ENCODE data around the gene CEP112.

Gene CEP112

DNA sequence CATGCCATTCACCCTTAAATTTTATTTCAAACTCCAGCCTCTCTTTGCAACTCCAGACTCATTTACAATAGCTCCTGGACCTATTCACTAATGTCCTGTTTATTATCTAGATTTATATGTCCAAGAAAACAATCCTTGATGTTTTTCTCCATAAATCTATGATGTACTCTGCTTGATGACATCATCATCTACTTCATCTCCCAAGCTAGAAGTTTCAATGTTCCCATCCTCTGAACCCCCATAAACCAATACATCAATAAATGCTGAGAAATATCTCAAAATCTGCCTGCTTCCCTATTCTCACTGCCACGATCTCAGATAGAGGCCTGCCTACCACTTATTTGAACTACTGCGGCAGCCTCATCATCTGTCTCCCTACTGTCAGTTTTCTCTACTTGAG is 4.2 kb downstream of the CEP112 start:
- DNase-seq (ENCODE audit: low read depth) = no peak
- TF ChIP-seq, protein P1, sequence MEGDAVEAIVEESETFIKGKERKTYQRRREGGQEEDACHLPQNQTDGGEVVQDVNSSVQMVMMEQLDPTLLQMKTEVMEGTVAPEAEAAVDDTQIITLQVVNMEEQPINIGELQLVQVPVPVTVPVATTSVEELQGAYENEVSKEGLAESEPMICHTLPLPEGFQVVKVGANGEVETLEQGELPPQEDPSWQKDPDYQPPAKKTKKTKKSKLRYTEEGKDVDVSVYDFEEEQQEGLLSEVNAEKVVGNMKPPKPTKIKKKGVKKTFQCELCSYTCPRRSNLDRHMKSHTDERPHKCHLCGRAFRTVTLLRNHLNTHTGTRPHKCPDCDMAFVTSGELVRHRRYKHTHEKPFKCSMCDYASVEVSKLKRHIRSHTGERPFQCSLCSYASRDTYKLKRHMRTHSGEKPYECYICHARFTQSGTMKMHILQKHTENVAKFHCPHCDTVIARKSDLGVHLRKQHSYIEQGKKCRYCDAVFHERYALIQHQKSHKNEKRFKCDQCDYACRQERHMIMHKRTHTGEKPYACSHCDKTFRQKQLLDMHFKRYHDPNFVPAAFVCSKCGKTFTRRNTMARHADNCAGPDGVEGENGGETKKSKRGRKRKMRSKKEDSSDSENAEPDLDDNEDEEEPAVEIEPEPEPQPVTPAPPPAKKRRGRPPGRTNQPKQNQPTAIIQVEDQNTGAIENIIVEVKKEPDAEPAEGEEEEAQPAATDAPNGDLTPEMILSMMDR (conservative IDR thresholded peaks at IDR 0.05; ENCODE audit: low read depth, low read length) = no peak
- no peak overlapping the region for H3K4me3 ChIP-seq (ENCODE audit: low read length)

DNA sequence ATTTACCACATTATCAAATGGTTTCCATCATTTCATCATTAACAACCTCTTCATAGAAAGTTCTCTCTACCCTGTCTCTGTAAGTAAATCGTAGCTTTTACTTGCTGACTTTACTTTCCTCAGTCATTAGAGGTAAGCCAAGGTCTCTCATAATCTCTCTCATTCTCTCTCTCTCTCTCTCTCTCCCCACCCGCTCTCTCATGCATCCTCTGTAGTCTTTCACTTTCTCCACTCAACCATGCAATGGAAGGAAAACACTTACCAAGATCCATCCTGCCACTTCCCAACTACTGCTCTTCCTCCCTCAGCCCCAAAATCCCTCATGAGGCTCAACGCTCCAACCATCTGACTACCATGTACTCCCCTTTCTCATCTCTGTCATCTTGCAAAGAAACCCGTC is 6.1 kb downstream of the CEP112 start:
- no peak overlapping the region for H3K4me3 ChIP-seq (ENCODE audit: low read length)
- TF ChIP-seq, protein P1 (conservative IDR thresholded peaks at IDR 0.05; ENCODE audit: low read depth, low read length) = no peak
- no peak for DNase-seq (ENCODE audit: low read depth)

DNA sequence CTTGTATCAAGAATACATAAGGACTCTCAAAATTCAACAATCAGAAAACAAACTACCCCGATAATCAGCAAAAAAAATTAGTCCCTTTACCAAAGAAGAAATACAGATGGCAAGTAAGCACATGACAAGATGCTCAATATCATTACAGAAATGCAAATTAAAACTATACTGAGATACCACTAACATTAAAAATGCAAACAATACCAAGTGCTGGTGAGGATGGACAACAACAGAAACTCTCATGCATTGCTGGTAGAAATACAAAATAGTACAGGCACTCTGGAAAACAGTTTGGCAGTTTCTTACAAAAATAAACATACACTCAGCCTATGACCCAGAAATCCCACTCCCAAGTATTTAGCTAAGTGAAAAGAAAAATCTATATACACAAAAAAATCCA is 7.5 kb downstream of the CEP112 start:
- TF ChIP-seq, protein P1 (conservative IDR thresholded peaks at IDR 0.05; ENCODE audit: low read depth, low read length) = no peak
- no peak overlapping the region for H3K4me3 ChIP-seq (ENCODE audit: low read length)
- no peak for DNase-seq (ENCODE audit: low read depth)

DNA sequence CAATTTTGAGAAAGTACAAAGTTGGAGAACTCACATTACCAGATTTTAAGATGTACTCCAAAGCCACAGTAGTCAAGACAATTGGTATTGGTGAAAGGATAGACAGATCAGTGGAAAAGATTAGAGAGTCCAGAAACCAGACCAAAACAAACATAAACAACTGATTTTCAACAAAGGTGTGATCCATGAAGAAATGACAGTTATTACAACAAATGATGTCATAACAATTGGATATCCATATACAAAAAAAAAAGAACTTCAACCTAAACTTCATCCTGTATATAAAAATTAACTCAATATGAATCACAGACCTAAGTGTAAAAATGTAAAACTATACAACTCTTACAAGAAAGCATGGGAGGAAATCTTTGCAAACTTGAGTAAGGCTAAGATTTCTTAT is 8.4 kb downstream of the CEP112 start:
- TF ChIP-seq, protein P1 (conservative IDR thresholded peaks at IDR 0.05; ENCODE audit: low read depth, low read length) = no peak

DNA sequence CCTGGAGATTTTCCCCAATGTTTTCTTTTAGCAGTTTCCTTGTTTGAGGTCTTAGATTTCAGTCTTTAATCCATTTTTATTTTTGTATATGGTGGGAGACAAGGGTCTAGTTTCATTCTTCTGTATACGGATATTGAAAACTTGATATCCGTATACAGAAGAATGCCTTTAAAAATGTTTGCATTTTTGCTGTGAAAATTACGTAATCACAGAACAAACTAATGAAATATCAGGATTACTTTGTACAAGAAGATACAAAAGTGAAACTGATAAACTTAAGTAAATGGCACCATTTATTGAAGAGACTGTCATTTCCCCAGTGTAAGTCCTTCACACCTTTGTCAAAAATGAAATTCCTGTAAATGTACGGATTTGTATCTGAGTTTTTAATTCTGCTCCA is 13.3 kb downstream of the CEP112 start:
- no peak overlapping the region for H3K4me3 ChIP-seq (ENCODE audit: low read length)
- no peak for DNase-seq (ENCODE audit: low read depth)
- TF ChIP-seq, protein P1 (conservative IDR thresholded peaks at IDR 0.05; ENCODE audit: low read depth, low read length) = no peak

More for the DNA sequence above, 8.4 kb downstream of the CEP112 start:
- DNase-seq (ENCODE audit: low read depth) = no peak
- H3K4me3 ChIP-seq (ENCODE audit: low read length) = no peak overlapping the region

DNA sequence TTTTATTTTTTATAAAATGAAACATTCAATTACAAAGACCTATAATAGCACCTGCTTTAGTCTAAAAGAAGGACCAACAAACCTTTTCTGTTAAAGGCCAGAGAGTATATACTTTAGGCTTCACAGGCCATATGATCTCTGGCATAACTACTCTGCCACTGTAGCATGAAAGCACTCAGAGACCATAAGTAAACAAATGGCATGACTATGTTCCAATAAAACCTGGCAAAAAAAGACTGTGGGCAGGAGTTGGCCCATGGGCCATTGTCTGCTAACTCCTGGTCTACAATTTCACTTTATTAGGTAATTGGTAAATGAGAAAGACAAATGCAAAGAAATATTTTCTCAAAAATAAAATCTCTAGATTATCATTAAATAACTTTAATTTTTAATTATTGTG is 14.9 kb downstream of the CEP112 start:
- no peak for DNase-seq (ENCODE audit: low read depth)
- TF ChIP-seq, protein P1 (conservative IDR thresholded peaks at IDR 0.05; ENCODE audit: low read depth, low read length) = no peak
- H3K4me3 ChIP-seq (ENCODE audit: low read length) = no peak overlapping the region

DNA sequence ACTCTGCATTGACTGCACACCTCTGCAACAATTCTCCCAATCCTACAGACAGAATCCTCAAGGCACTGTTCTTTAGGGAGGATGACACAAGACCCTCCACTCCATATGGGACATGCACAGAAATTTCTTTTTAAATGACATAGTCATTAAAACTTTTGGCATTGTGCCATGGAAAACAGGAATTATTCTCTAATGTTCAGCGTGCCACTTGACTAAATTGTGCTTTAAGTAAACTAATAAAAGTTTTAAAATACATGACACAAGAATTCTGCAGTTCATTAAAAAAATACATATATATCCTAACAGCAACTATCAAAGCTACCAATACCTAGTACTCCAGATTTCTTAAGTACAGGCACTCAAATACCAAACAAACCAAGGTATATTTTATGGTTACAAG is 16.0 kb downstream of the CEP112 start:
- no peak for DNase-seq (ENCODE audit: low read depth)
- no peak overlapping the region for H3K4me3 ChIP-seq (ENCODE audit: low read length)
- TF ChIP-seq, protein P1 (conservative IDR thresholded peaks at IDR 0.05; ENCODE audit: low read depth, low read length) = no peak

All from retinal pigment epithelial cell (primary cell).